Raji (cell line): ENCODE data around the gene CMPK1.

ENCODE experiments used
- POLR2A ChIP-seq: IDR thresholded peaks from 2 replicates; pipeline ENCODE4 v1.6.1; 2011; ENCODE audit warnings: low read depth, low read length, control low read depth; ENCODE audit not compliant: insufficient read depth

Gene CMPK1, protein sequence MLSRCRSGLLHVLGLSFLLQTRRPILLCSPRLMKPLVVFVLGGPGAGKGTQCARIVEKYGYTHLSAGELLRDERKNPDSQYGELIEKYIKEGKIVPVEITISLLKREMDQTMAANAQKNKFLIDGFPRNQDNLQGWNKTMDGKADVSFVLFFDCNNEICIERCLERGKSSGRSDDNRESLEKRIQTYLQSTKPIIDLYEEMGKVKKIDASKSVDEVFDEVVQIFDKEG

DNA sequence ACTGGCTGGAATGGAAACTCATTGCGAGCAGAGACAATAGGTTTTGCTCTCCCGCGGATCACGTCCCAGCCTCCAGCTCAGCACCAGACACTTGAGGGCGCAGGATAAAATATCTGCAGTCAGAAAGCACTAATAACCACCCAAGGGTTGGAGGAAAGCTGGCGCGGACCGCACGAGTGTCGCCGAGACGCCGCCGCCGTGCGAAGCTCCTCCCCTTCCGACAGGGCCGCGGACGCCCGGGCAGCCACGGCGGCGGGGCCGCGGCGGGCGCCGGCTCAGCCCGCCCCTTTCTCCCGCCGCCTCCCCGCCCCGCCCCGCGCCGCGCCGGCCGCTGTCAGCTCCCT lies at the start of gene CMPK1:
Gene CMPK1 (plus strand): TSS at position 213 of the 344 bp plus-strand sequence. CDS start 156 bp downstream, outside the sequence.
- TF ChIP-seq POLR2A, result peak; percentile 71

DNA sequence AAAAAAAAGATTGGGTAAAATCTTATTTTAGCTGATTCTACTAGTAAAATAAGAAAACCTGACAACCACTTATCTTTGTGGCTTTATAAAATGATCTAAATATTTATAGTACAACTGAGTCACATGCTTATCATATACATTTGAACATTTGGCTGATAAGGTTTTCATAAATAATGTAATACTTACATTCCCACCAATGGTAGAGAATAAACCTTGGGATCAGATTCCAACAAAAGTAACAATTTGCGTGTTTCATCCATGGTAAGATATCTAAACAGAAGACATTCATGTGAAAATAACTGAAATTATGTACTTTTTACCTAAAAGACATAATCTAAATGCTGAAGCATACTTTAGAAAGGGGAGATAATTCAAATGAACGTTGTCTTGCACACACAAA lies 38.0 kb upstream of the CMPK1 start:
- TF ChIP-seq POLR2A, result no peak

DNA sequence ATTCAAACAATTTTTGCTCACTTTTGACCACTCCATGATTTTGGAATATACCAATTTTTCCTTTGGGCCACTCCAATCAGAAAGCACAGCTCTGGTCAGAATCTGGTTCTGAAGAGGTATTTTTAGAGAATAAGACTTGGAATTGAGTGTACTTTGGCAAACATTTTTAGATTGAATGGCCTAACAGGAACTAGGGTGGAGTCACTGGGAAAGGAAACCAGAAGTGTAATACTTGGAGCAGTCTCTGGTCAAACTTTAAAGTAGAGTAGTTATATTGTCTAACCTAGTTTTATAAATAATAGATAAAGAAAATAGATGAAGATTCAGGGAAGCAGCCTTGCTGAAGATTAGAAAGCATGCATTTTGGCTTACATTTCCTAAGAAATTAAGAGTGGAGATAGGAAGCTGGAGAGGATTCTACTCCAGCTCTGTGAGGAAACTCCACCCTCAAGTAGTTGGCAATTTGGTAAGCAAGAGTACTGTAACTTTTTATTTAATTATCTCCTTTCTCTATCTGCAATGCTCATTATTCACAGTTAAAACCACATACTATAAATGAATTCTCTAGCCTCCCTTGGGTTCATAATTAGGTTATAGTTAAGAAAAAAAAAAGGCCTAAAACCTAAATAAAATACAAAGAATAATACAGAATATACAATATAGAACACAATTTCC lies 35.4 kb upstream of the CMPK1 start:
- no peak for TF ChIP-seq POLR2A

DNA sequence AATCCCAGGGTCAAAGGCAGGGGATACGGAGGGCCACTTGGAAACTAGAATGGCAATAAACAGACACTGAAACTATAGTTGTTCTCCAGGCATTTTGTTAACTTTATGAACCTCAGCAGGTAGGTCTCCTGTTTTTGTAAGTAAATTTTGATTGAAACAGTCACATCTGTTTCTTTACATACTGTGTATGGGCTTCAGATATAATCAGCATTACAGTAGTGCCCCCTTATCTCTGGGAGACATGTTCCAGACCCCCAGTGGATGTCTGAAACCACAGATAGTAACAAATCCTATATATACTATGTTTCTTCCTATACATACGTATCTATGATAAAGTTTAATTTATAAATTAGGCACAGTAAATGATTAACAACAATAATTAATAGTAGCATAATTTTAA lies 31.1 kb upstream of the CMPK1 start:
- no peak for TF ChIP-seq POLR2A

DNA sequence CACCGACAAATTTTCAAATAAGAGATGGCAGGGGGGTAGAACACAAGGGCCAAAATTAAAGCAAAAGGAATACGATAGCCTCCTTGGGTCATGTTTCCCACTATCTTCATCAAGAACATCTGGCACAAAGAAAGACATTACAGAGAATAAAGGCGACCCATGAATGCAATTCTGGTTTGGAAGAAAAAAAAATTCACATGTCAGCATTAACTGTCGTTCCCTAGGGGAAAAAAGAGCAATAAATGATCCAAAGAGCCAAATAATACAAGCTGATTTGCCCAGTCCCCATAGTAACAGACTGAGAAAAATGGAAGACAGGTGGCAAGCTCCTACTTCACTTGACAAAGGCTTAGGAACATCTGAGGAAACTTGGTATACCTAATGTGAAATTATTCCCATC lies 24.2 kb upstream of the CMPK1 start:
- TF ChIP-seq POLR2A, result no peak

DNA sequence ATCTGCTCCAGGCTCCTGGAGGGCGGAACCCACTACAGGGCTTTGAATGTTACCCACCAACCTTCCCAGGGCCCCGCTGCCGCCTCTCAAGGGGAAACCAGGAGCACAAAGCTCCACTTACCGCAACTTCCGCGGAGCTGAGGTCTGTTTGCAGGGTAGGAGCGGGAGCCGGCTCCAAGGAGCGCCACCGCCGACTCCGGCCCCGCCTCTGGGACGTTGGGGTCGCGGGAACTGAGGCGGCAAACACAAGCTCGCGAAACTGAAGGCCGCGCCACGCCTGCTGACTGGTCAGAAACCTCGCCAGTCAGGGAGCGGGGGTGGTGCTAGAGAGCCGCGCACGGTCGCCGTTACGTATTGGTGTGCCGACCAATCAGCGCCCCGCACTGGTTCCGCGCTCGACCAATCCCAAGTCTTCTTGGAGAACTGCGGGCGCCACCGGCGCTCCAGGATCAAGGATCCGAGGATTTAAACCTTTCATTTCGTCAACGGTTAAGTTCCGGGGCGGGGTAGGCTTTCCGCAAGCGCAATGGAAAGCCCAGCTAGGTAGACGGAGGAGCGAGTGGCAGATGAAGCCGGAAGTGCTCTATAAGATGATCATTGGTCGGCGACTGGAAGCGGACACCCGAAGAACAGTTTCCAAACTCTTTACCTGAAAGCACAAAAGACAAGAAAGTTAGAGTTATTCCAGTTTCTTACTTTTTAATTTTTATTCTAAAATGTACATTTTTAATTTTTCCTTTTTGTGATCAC lies 19.5 kb upstream of the CMPK1 start, which contains the start of gene STIL:
Gene STIL (minus strand): TSS at position 233 of the 750 bp plus-strand sequence. CDS start 3,828 bp downstream, outside the sequence.
- peak; percentile 83 for TF ChIP-seq POLR2A

DNA sequence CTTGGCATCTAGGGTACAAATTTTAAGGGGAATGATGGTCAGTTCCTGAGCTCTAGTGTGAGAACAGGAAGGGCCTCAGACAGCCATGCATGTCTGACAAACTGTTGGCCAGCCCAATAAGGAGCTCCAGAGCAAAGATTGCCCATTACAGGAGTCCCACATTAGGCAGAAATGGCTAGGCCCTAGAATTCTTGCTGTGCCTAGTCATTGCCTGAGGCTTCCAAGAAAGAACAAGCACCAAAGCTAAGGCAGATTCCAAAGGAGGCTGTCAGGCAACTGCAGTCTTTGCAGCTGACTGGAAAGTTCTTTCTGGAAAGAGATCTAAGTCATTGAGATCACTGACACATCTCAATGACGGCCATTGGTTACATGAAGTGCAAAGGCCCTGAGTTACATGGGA lies 15.7 kb upstream of the CMPK1 start:
- TF ChIP-seq POLR2A, result no peak

DNA sequence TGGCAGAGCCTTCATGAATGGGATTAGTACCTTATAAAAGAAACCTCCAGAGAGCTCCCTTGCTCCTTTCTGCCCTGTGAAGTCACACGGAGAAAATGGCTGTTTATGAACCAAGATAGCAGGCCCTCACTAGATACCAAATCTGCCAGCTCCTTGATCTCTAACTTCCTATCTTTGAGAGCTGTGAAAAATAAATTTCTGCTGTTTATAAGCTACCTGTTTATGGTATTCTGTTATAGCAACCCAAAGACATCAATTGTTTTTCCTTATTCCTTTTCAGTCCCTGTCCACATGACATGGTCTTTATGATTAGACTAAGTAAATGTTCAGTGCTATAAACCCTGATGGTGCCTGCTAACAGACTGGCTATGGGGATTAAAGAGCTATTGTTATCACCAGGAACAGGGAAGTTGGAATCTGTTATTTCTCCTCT lies 10.0 kb upstream of the CMPK1 start:
- TF ChIP-seq POLR2A, result no peak

DNA sequence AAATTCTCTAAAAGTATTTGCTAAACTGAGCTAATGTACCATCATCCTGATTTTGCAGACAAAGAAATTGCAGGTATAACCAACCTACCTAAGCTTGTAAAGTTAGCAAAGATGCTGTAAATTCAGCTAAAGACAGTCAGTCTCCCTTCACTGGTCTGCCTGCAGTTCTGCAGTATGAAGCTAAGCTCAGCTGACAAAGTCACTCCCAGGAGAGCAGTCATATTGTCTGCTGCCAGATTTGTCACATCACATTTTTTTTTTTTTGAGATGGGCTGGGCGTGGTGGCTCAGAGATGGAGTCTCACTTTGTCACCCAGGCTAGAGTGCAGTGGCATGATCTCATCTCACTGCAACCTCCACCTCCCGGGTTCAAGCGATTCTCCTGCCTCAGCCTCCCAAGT lies 8.9 kb upstream of the CMPK1 start:
- no peak for TF ChIP-seq POLR2A

DNA sequence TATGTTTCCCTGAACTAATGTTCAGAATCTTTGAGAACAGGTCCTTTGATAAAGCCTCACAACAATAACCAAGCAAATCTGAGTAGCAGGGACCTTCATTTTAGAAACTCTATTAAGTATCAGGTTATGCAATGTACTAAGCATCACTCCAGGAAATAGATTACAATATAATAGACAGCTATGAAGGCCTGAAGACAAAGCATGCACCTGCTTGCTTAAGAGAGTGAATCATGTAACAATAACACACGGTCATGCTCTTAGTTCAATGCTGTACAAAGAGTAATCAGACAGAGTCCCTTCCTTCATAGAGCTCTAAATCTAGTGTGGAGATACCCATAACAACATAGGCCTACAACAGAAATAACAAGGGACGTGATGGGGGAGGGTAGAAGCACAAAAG lies 8.1 kb upstream of the CMPK1 start:
- no peak for TF ChIP-seq POLR2A

DNA sequence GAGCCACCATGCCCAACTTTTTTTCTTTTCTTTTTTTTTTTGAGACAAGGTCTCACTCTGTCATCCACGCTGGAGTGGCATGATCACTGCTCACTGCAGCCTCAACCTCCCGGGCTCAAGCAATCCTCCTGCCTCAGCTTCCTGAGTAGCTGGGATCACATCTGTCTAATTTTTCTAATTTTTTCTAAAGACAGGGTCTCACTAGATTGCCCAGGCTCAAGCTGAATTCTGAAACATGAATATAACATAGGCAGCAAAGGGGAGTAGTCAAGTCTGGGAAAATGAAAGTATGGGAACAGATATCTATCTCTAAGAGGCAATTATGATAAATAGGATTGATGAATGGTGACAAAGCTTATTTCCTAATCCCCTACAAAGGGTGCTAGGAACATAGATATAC lies 7.3 kb upstream of the CMPK1 start:
- TF ChIP-seq POLR2A, result no peak

DNA sequence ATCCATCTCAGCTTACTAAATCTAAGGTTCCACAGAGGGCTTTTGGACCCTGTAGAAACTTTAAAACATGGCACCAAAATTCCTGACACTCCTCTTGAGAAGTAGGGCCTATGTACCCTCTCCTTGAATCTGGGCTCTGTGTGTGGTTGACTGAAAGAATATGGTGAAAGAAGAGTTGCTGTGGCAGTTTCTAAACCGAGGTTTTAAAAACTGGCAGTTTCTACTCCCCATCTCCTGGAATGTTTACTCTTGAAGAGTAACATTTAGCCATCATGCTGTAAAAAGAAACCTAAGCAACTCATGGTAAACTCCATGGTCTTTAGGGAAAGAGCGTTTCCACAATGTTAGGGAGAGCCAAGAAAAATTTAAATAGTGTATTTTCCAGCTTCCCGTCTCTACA lies 4.6 kb upstream of the CMPK1 start:
- no peak for TF ChIP-seq POLR2A

DNA sequence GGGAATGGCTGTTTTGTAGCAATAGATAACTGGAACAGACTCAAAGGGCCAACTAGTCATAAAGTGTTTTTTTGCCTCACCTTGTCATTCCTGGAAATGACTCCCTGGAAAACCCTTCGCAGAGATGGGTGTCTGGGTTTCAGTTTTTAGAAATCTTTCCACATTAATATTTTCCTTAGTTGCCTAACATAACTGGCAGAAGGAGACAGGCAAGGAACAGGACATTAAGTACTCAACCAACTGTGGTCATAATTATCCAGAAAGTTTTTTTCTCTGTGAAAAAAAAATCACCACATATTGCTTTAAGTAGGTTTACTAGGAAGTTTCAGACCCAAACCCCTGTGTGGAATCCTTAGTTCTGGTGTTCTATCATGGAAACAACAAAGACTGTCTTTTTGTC lies 3.4 kb upstream of the CMPK1 start:
- no peak for TF ChIP-seq POLR2A

DNA sequence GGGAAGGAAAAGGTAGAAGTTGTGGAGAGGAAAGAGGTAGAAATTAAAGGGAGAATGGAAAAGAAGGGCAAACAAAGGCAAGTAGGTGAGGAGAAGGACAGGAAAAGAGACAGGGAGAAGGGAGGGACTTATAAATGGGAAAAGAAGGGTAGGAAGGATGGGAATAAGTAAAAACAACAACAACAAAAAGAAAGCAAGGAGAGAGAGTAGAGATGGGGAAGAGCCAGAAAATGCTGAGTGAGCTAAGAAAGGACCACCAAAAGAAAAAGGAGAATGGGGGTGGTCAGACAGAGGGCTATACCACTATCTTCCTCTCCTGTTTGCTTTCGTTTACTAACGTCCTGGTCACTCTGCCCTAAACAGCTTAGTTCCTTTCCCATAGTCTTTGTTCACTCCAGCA lies 1.7 kb upstream of the CMPK1 start:
- no peak for TF ChIP-seq POLR2A

DNA sequence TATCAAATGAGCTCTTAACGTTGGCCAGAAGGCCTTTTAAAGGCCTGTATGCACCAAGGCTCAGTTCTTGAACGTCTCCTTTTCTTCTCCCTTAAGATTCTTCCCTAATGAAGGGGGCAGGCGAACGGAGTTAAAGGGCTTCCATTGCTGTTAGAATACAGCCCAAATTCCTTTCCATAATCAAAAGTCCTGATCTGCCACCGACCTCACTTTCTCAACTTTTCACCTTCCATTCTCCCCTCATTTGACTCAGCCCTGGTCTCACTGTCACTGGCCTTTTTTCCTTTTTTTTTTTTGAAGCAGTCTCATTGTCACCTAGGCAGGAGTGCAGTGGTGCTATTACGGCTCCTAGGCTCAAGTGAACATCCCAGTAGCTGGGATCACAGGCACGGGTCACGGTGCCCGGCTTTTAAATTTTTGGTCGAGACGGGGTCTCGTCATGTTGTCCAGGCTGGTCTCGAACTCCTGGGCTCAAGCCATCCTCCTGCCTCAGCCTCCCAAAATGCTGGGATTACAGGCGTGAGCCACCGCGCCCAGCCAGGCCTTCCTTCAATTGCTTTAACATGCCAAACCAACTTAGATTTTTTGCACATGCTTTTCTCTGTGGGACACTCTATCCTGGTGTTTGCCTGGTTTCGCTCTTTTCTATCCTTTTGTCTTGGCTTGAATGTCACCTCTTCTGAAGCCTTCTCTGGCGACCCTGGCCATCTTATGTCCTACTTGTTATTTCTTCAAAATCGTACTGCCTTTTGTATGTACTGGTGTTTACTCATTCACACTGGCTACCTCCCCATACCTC lies 612 bp upstream of the CMPK1 start:
- TF ChIP-seq POLR2A, result no peak

DNA sequence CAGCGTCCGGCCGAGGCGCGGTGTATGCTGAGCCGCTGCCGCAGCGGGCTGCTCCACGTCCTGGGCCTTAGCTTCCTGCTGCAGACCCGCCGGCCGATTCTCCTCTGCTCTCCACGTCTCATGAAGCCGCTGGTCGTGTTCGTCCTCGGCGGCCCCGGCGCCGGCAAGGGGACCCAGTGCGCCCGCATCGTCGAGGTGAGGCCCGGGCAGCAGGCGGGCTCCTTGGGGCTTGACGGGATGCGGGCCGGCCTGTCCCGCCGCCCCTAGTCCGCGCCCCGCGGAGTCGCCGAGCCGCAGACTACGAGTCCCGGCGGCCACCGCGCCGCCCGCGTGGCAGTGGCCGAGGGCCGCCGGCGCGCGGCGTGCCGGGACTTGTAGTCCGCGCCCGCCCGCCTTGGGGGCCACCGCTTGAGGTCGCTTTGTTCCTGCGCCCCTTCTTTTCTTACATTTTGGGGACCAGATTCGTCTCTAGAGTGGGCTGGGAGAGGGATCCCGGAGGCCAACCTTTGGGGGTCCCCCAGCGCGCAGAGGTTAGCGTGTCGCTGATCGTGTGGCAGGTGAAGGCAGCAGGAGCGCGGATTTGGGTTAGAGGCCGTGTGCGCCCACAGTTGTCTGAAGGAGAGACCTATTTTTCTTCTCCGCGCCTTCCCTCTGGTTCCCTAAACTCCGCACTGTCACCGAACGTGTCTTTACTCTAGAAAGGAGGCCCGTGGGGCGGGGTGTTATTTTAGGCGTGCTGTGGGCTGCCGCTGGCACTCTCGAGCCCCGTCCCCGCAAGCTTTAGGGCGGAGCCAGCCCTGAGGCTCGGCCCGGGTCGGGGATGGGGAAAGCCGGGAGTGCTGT lies 553 bp downstream of the CMPK1 start:
- peak; percentile 60 for TF ChIP-seq POLR2A
